HUDEP-2 (cell line): ENCODE data around the gene MCRIP1.

Experiments used
- DNase-seq, 76 experiments: peaks; one replicate each; lab custom pipeline; 2025; ENCODE audit not compliant: unreplicated experiment in 76 of 76; lab: John Stamatoyannopoulos, UW

The MCRIP1 gene, protein sequence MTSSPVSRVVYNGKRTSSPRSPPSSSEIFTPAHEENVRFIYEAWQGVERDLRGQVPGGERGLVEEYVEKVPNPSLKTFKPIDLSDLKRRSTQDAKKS

DNA sequence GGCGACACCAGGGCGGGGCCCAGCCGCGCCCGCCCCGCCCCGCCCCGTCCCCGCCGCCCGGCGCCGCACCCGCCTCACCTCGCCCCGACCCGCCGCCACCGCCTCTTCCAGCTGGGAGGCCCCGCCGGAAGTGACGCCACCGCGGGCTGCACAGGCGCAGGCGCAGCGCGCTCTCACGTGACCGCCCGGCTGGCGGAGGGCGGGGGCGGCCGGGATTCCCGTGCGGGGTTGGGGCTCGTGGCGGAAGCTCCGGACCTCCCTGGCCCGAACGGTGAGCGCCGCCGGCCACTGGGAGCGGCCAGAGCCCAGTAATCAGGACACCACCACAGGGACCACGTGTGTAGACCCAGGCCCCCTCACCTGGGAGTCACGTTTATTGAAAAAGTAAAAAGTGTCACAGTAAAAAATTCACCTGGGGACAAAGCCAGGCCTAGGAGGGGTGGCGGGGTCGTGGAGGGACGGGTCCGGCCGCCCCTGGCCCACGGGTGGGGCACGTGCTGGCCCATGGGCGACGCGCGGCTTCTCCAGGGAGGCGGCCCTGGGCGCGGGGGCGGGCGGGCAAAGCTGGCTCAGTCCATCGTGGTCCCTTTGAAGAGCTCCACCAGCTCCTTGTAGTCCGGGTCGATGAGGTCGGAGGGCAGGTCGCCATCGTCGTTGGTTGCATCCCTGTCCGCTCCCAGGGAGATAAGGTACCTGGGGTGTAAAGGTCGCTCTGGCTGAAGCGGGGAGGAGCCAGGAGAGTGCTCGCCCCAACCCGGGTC, at the start of gene MCRIP1:
Gene MCRIP1, minus strand, starts transcription at position 132 of the 761 bp plus-strand sequence. CDS start 8,785 bp downstream, outside the sequence.
- DNase-seq, result peak in 74 of 76 experiments; percentile 26 to 97 (median 90)

DNA sequence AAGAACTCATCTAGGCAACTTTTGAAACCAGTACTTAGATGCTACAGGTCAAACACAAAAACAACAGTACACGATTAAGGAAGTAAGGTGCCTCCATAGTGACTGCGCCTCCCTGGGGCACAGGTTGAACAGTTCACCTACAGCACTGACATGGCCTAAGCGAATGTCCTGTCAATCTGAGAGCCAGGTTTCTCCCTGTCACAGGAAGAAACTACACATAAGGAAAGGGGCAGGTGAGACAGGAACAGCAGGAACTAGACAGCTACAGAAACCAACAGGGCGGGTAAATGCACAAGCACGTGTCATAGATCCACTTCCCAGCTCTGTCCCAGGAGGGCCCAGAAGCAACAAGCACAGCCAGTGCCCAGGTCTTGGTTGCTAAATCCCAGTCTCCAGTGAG, 46.0 kb upstream of the MCRIP1 start:
- DNase-seq, result no peak

DNA sequence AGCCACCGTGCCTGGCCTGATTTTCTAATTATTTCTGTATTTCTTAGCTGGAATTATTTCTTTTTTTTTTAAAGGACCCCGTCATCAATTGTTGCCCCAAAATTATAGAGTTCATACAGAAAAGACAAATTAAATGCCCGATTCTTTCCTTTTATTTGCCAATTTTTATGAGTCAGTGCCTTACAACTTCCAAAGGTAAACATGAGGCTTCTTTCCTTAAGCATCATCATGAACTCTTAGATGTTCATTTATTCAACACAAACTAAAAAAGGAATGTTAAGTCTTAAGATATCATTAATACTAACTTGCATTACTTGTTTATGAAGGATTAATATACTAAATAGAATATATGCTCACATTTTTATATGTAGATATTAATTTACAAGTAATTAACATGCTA, 45.2 kb upstream of the MCRIP1 start:
- no peak for DNase-seq

DNA sequence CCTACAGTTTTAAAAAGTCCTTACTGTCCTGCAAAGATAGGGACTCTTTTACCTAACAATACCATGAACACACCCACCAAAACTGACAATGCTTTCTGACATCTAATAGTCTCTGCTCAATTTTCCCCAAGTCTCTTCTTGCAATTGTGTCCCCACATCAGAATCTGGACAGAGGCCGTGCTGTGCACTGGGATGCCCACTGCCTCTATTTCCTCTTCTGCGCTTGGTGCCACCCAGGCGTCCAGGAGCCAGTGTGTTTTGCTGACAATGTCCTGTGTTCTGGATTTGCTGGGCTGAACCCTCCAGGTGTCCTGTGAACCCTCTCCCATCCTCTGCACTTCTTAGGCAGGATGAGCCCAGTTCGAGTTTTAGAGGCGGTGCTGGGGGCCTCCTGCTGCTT, 44.5 kb upstream of the MCRIP1 start:
- no peak for DNase-seq

DNA sequence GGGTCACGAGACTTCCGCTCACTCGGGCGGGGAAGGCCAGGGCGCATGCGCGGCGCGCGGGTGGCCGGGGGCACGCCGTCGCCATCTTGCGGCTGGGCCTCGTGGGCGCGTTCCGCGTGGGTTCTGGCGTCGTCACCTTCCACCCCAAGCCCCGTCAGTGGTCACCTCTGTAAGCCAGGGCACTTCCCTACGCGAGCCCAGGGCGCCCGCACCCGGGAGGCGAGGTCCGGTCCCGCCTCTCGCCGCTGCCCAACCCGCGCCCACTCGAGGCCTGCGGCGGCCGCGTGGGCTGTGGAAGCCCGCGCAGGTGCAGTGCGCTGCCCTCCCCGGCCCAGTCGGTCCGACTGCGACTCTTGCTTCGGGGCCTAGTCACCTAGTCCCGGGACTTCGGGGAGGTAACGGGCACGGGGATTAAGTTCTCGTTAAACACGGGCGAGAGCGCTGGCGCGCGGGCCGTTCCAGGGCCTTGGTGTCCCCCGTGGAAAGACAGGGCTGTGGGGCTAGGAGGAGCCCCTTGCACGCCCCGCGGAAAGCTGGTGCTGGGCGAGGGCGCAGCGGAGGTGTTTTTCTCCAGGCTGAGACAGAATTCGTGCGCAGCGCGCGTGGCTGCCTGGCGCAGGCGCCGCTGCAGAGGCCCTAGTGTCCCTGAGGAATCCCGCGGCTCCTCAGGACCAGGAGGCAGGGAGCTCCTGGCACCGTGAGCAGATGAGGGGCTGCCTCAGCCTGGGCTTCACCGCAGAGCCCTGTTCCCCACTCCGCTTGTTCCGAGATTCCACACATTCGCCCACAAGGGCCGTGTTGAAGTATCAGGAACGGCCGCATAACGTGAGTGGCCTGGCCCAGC, 38.5 kb upstream of the MCRIP1 start:
- peak in 73 of 76 experiments; percentile 17 to 95 (median 84) for DNase-seq

DNA sequence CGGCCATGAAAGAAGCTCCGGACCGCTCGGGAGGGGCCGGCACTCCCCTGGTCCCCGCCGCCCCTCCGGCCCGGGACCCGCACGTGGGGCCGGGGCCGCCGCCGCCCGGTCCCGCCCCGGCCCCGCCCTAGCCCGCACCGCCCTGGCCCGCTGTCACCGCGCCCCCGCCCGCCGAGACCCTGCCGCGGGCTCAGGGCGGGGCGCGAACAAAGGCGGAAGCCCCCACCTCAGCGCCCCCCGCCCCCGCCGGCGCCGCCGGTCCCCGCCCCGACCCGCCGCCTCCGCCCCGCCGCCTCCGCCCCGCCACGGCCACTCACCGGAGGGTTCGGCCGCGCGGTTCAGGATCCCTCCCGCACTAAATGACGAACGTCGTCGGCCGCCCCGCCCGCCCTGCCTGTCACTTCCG, 37.9 kb upstream of the MCRIP1 start, which contains the start of gene ARHGDIA:
Gene ARHGDIA, minus strand, starts transcription at position 357 of the 406 bp plus-strand sequence. CDS start 1,407 bp downstream, outside the sequence.
- peak in 2 of 76 experiments; percentile 48 to 79 for DNase-seq

DNA sequence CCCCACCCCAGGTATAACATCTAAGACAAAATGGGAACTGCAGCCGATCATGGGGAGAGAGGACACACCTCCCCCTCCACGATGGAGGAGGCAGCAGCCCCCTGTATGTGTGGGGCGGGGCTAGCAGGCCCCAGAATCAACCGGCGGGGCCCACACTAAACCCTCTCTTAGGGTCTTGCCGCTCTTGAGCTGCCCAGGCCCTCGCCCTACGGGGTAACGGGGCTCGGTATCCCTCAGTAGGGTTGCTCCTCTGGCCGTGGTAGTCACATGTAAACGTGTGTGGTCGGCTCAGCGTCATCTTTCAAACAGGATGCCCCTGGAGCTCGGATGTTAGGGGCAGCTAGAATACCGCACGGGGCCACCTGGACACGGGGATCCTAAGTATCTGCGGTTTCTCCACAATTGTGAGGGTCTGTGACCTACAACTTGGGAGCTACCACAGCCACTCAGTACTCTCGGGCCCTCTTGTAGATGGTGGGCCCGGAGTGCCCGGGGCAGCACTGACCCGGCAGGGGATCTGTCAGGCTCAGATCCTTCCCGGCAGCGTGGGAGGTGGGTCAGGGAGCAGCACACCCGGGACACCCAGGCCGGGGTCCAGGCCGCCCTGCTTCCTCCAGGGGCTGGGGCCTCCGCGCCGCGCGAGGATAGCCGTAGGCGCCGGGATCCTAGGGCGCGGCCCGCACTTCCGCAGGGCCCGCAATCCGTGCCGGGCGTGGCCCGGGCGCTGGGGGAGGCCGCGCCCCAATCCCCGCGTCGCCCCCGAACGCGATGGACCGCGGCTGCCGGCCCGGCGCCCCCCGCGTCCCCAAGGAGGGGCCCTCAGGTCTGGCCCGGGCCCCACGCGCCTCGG, 37.3 kb upstream of the MCRIP1 start:
- peak in 5 of 76 experiments; percentile 12 to 45 (median 33) for DNase-seq

DNA sequence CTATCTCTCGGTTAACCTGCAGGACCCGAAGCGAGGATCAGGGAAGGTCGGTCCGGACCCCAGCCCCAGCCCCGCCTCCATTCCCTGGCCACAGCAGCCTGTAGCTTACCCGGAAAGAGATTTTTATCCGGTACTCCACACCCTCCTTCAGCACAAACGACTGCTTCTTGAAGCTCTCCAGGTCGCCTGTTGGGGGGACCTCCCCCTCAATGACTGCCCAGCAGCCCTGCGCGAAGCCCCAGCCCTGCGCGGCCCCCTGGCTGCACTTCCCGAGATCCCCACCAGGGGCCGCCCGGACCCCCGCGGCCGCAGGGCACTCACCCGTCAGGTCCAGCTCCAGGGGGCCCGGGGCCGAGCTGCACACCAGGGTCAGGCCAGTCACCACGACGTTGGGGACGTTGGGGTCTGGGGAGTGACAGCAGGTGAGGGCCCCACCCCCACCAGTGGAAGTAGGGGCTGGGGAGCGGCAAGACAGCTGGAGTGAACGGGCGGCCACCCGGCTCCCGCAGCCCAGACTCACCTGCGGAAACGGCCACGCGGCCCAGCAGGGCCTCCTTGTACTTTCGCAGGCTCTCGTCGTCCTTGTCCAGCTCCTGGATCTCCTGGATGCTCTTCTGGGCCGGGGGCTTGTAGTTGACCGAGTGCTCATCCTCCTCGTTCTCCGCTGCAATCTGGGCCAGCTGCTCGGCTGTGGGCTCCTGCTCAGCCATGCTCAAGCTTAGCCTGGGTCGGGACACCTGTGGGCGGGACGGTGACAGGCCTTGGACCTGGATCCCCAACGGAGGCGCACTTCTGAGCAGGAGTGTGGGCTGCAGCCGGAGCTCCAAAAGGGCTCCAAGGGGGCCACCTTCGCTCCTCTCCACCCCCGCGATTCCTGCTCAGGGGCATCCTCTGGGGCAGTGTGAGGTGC, 36.4 kb upstream of the MCRIP1 start:
- peak in 12 of 76 experiments; percentile 3 to 32 (median 14) for DNase-seq

DNA sequence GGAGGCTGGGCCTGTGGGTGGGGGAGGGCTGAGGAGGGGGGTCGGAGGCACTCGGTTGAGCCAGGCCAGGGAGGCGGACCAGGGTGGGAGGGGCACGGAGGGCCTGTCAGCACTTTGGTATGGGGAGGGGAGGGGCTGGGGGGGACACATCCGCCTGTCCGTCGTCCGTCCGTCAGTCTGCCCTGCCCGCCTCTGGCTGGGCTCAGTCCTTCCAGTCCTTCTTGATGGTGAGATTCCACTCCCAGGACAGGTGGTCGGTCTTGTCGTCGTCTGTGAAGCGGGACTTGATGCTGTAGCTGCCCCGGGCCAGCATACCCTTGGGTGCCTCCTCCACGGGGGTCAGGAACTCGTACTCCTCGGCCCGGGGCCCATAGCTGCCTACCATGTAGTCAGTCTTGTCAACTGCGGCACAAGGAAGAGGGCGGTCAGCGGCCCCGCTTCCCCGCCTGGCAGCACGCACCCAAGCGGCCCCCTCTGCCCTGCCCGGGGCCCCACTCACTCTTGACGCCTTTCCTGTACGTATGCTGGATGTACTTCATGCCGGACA, 35.7 kb upstream of the MCRIP1 start:
- peak in 2 of 76 experiments; percentile 7 to 20 for DNase-seq

DNA sequence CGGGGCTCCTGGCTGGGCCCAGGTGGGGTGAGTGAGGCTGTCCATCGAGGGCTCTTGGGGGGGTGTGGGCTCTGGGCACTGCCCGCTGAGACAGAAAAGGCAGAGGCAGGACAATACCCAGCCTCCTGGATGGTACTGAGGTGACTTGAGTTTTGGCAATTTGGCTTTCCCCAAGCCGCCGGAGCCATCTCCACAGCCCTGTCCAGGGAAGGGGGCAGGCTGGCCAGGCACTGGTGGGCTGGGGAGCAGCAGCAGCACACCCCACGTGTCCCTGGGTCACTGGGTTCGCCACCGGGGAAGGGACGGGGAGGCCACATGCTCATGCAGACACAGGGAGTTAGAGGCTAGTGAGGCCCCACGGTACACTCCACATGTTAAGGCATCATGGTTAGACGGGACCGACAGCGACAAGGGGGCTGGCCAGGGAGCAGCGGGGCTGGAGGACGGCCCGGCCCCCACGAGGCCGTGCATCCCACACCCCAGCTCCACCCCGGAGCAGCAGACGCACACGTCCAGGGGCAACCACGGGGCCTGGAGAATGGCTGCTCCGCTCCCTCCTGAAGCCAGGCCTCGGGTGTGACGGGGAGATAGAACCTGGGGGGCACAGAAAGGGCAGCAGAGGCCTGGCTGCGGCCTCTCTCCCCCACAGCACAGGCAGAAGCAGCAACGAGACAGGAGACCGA, 35.0 kb upstream of the MCRIP1 start:
- DNase-seq, result peak in 5 of 76 experiments; percentile 15 to 52 (median 32)

DNA sequence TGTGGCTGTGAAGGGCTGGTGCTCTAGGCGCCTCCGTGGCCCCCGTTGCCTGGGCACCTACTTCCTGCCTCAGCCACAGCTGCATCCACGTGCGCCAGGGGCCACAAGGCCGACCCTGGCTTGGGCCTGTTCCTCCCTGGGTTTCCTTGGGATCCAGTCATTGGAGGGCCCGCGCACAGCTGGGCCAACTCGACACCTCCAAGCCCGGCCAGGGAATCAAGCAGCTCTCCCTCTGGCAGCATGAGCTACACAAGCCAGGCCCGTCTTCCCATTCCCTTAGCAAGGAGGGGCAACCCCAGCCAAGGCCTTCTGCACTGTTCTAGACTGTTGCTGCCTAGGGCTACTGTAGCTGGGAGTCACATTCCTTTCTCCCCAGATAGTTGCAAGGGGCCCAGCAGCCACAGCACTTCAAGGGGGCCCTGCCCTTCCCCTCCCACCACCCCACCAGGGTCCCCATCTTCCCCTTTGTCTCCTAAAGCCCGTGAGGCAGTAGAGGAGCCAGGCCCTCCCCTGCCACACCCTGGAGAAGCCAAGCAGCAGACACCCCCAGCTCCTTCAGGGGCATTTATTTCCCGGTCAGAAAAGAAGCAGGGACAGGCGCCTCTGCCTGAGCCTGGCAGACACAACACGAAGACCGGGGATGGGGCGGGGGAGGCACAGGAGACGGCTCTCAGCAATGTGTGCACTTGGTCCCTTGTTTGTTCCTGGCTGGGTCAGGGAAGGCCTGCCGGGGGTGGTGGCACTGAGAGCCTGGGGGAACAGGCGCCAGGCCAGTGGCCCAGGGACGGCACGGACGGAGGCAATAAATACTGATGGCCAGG, 34.3 kb upstream of the MCRIP1 start:
- peak in 21 of 76 experiments; percentile 6 to 62 (median 28) for DNase-seq

DNA sequence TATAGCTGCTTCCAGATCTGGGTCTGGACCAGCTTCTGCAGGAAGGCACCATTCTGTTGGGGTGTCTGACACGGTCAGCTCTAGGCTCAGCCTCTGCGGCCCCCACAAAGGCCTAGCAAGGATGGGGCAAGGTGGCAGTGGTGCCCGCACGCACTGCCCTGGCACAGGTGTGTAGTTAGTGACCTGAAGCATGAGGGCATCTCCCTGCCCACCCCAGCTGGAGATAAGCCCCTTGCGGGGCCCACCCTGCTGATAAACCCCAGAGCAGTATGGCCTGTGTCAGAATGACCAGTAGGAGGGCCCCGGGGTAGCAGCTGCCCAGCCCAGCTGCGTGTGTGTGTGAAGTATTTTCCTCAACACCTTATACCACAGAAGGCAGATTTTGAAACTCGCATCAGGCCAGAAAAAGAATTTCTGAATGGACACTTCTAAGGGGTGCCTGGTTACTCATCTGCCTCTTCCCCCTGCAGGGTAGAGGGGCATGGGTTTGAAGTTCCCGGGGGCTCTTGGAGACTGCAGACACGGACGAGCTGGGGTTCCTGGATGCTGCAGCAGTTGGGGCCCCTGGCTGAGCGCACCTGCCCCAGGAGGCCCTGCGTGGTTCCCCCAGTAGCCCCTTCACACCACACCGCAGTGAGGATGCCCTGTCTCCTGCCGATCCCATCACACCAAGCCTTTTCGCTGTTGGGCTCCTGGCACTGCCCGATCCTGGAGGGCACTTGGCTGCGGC, 33.5 kb upstream of the MCRIP1 start:
- DNase-seq, result peak in 1 of 76 experiments; percentile 20

DNA sequence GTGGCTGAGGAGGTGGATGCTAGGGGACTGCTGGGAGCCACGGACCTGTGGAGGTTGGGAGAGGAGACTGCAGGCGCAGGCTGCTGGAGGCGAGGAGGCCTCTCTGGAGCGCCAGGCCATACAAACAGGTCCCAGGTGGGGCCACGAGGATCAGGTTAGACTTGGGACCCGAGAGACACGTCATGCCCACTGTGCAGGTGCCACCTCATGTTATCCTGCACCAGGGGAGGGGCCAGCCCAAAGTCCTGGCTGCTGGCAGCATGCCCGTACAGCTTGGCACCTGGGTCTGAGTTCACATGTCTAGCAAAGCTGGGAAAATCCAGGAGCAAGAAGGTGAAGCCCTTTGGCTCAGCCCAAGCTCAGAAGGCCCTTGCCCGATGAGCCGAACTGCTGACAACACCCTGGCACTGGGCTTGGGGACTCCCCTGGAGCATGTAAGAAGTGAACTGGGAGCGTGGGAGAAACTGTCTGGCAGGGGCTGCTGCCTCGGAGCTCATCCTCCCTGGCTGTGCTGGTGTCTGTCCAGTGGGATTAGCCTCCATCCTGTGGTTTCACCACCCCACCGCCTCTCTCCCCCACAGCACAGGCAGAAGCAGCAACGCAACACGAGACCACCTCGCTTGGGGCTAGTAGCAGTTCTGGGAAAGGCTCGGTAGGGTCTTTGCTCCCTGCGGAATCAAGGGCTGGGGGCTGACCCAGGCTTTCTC, 32.8 kb upstream of the MCRIP1 start:
- no peak for DNase-seq

DNA sequence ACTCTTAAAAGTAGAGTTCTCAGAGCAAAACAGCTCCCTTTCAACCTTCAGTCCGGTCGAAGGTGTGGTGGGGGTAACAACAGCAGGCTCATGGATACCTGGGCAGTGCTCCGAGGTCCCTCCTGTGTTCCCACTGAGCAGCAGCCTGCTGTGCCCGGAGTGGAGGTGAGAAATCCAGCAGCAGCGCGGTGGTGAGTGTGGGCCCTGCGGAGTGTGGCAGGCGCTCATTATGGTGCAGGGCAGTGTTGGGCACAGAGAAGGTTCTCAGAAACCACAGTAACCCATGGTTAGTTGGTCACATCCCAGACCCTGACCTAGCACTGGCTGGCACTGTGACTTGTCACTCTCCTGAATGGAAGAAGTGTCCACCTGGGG, 32.3 kb upstream of the MCRIP1 start:
- no peak for DNase-seq

DNA sequence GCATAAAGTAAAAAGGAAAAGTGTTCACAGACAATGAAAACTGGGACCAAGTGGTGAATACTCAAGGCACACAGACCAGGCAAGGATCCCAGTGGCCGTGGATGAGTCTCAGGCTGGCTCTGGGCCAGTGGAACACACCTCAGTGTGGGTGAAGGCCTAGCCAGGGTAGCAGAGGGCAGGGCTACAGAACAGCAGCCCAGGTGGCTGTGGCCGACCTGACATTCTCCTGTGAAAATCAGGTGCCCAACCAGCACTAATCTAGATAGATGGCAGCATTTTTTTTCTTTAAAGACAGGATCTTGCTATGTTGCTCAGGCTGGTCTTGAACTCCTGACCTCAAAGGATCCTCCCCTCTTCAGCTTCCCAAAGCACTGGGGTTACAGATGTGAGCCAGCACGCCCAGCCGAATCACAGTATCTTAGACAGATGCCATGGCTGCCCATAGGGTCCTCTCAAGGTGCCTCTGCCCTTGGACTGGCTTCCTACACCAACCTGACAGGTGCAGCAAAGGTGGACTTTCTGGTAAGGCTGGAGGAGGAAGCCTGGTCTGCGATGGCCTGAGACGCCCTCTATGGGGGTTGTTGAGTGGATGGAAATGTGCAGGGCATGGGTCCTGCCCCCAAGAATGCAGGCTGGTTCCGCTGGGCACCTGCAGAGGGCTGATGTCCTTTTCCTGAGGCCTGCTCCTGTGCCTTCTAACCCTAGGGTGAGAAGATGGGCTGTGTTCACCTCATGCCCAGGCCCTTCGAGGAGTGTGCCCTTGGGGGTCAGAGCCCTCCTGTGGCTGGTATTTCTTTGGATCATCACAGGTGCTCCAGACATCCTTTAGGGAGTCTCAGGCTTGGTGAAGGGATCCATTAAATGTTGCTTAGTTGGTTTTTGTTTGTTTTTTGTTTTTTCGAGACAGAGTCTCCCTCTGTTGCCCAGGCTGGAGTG, 31.0 kb upstream of the MCRIP1 start:
- DNase-seq, result peak in 1 of 76 experiments; percentile 7
